Measurements from ENCODE around the gene CAPN10. TPM values are rescaled to one million over a fixed set of nuclear protein-coding genes. Genes with fewer than 3 reads are reported as not detected.

The CAPN10 gene
- total RNA-seq, 4 donors from 2014 or later = 41.9 to 118 (median 48.7) TPM

- DNase-seq = no peak
- WGBS, 2 donors (ENCODE audit: low coverage in 1 of 2) = 94% methylated on average over 21 of the region's 21 CpGs; no CpG with 5 or more reads in 1 of the 2 donors
- H3K4me3 ChIP-seq = no peak overlapping the region
- H3K4me1 ChIP-seq = no peaks in the 10 kb centered on the region
- peaks cover 0 to 12% (median 0%) of the 10 kb centered on the region in 4 donors for H3K36me3 ChIP-seq
- no peak overlapping the region for H3K27ac ChIP-seq
- H3K27me3 ChIP-seq = no peaks in the 10 kb centered on the region
- in situ Hi-C loops (cut with MboI; ENCODE audit: low pct_ligation_motif_present in 1 of 4, low pct_unique_long_range_greater_than_20kb in 1 of 4, low sequenced_read_pairs in 3 of 4) = no loop called here
- intact Hi-C loops (cut with DNase I; ENCODE audit: low total_unique reads) = no loop called here
- no peaks in the 10 kb centered on the region for H3K9me3 ChIP-seq
- TF ChIP-seq EP300 (IDR thresholded peaks at IDR 0.05; ENCODE audit: low read depth) (no peak), POLR2AphosphoS5 (IDR thresholded peaks at IDR 0.05) (no peak), CTCF (IDR thresholded peaks at IDR 0.05) (no peak), POLR2A (IDR thresholded peaks at IDR 0.05) (no peak)
Measured at GRCh38 chr2:240630771-240631547, 44.4 kb downstream of the CAPN10 start.

DNA sequence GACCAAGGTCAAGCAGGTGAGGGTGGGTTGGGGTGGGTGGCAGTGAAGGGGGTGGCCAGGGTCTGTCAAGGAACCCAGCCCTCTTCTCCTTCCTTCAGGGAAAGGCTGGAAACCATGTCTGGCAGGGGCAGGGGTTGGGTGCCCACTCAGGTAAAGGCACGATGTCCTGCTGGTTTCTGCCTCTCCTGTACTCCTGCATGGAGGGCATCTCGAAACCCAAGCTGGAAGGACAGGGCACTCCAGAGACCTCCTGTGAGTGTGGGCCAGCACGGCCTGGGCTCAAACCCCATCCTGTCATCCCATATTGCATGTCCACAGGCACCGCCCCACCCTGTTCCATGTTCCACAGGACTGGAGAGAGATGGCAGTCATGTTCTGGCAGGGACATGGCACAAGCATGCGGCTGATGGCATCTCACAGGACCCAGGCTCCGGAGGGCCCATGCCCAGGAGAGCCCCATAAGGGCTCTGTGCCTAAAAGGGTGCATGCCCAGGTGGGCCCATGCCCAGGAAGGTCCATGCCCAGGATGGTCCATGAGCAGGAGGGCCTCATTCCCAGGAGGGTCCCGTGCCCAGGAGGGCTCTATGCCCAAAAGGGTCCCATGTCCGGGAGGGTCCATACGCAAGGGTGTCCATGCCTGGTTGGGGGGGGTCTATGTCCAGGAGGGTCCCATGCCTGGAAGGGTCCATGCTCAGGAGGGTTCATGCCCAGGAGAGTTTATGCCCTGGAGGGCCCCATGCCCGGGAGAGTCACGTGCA lies 45.2 kb downstream of the CAPN10 start:
- WGBS, 2 donors (ENCODE audit: low coverage in 1 of 2) = 76% methylated on average over 9 of the region's 11 CpGs; no CpG with 5 or more reads in 1 of the 2 donors
- intact Hi-C loops (cut with DNase I; ENCODE audit: low total_unique reads) (no loop called here), in situ Hi-C loops (cut with MboI; ENCODE audit: low pct_ligation_motif_present in 1 of 4, low pct_unique_long_range_greater_than_20kb in 1 of 4, low sequenced_read_pairs in 3 of 4) (no loop called here)
- no peak for TF ChIP-seq CTCF (IDR thresholded peaks at IDR 0.05)
- TF ChIP-seq POLR2AphosphoS5 (IDR thresholded peaks at IDR 0.05) = no peak
- TF ChIP-seq EP300 (IDR thresholded peaks at IDR 0.05; ENCODE audit: low read depth) = no peak
- Histone ChIP-seq H3K9me3 (no peaks in the 10 kb centered on the region), H3K27ac (no peak overlapping the region), H3K27me3 (no peaks in the 10 kb centered on the region), H3K36me3 (peaks cover 0 to 12% (median 0%) of the 10 kb centered on the region in 4 donors), H3K4me3 (no peak overlapping the region), H3K4me1 (no peaks in the 10 kb centered on the region)
- DNase-seq = peak; percentile 3

DNA sequence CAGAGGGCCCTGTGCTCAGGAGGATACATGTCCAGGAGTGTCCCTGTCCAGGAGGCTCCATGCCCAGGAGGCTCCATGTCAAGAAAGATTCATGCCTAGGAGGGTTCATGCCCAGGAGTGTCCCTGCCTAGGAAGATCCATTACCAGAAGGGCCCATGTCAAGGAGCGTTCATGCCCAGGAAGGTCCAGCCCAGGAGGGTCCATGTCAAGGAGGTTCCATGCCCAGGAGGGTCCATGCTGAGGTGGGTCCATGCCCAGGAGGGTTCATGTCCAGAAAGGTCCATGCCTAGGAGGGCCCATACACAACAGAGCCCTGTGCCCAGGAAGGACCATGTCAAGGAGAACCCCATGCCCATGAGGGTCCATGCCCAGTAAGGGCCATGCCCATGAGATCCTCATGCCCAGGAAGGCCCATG lies 45.8 kb downstream of the CAPN10 start:
- H3K36me3 ChIP-seq = peaks cover 0 to 12% (median 0%) of the 10 kb centered on the region in 4 donors
- TF ChIP-seq EP300 (IDR thresholded peaks at IDR 0.05; ENCODE audit: low read depth) (no peak), POLR2AphosphoS5 (IDR thresholded peaks at IDR 0.05) (no peak), POLR2A (IDR thresholded peaks at IDR 0.05) (no peak), CTCF (IDR thresholded peaks at IDR 0.05) (no peak)
- no peaks in the 10 kb centered on the region for H3K9me3 ChIP-seq
- H3K27ac ChIP-seq = no peak overlapping the region
- intact Hi-C loops (cut with DNase I; ENCODE audit: low total_unique reads) = no loop called here
- in situ Hi-C loops (cut with MboI; ENCODE audit: low pct_ligation_motif_present in 1 of 4, low pct_unique_long_range_greater_than_20kb in 1 of 4, low sequenced_read_pairs in 3 of 4) = no loop called here
- no peaks in the 10 kb centered on the region for H3K27me3 ChIP-seq
- no peak for DNase-seq
- WGBS, 2 donors (ENCODE audit: low coverage in 1 of 2) = no CpG with 5 or more reads among the region's 1 CpG
- no peak overlapping the region for H3K4me3 ChIP-seq
- H3K4me1 ChIP-seq = no peaks in the 10 kb centered on the region
